HG03457 (cell line): ENCODE data around the gene RNF224.

Experiments
- ATAC-seq: cut with Tn5 transposase; IDR thresholded peaks from one replicate; pipeline ENCODE4 v1.9.1; 2021; ENCODE audit warnings: moderate number of reproducible peaks; ENCODE audit not compliant: unreplicated experiment

Gene RNF224

GRCh38 chr9:137191691-137192447 is 35.4 kb upstream of the RNF224 start:
- no peak for ATAC-seq

- ATAC-seq, result no peak
Measured at GRCh38 chr9:137192448-137192780, 34.9 kb upstream of the RNF224 start.

- ATAC-seq, result no peak
Measured at GRCh38 chr9:137192859-137193258, 34.4 kb upstream of the RNF224 start.

- no peak for ATAC-seq
Measured at GRCh38 chr9:137193771-137194170, 33.5 kb upstream of the RNF224 start.

- no peak for ATAC-seq
Measured at GRCh38 chr9:137194388-137194787, 32.9 kb upstream of the RNF224 start.

GRCh38 chr9:137194909-137195308 is 32.4 kb upstream of the RNF224 start:
- ATAC-seq, result no peak

GRCh38 chr9:137195525-137196220 is 31.6 kb upstream of the RNF224 start:
- no peak for ATAC-seq

- ATAC-seq, result no peak
Measured at GRCh38 chr9:137198051-137198901, 29.0 kb upstream of the RNF224 start.

- no peak for ATAC-seq
Measured at GRCh38 chr9:137198902-137199283, 28.4 kb upstream of the RNF224 start.

- ATAC-seq, result no peak
Measured at GRCh38 chr9:137199411-137200121, 27.7 kb upstream of the RNF224 start.

GRCh38 chr9:137200311-137201204 is 26.7 kb upstream of the RNF224 start, which contains the start of gene TPRN:
TSS of gene TPRN (minus strand) at chr9:137200741. CDS start at chr9:137200711, 30 bp downstream.
- peak; percentile 67 for ATAC-seq

- no peak for ATAC-seq
Measured at GRCh38 chr9:137201205-137201868, 26.0 kb upstream of the RNF224 start.

- no peak for ATAC-seq
Measured at GRCh38 chr9:137202966-137203365, 24.3 kb upstream of the RNF224 start.

- ATAC-seq, result no peak
Measured at GRCh38 chr9:137204731-137205125, 22.6 kb upstream of the RNF224 start.

- ATAC-seq, result no peak
Measured at GRCh38 chr9:137205126-137206069, 21.9 kb upstream of the RNF224 start, which contains the start of the genes NDOR1 and TMEM203. TSS of gene NDOR1 (plus strand) at chr9:137205700. CDS start at chr9:137205778, 78 bp downstream. TSS of gene TMEM203 (minus strand) at chr9:137205648. CDS start at chr9:137205414, 234 bp downstream.

GRCh38 chr9:137206602-137207001 is 20.7 kb upstream of the RNF224 start:
- no peak for ATAC-seq

GRCh38 chr9:137211532-137211931 is 15.8 kb upstream of the RNF224 start:
- no peak for ATAC-seq

- ATAC-seq, result no peak
Measured at GRCh38 chr9:137212520-137212919, 14.8 kb upstream of the RNF224 start.
